ENCODE data around the gene HSF2. TPM values are rescaled to one million over a fixed set of nuclear protein-coding genes. Genes with fewer than 3 reads are reported as not detected.
A peak's percentile ranks its signal among the peaks of the same experiment; 100 is the strongest.

The HSF2 gene
- total and polyA plus RNA-seq, 7 donors, result 3.5 to 37.1 (median 22.4) TPM

DNA sequence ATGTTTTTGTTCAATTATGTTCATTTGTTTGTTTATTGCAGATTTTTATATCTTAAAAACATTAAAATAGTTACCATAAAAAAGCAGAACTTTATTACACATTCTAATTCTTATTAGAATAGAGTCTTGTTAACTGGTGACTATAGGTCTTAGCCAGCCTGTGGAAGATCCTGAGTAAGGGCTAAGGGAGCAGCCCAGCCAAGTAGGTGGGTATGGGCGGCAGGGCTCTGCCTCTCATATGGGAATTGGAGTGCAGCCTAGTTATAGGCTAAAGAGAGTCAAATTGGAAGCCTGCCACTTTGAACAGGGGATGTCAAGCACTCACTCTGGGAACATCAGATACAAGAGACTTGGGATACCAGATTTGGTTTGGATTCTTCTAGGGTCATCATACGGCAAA lies 10.5 kb upstream of the HSF2 start:
- DNase-seq, result no peak
- intact Hi-C loops (cut with DNase I), result no loop called here
- Histone ChIP-seq H3K4me3 (no peak overlapping the region), H3K27me3 (no peaks in the 10 kb centered on the region), H3K4me1 (peaks cover 0 to 29% (median 9%) of the 10 kb centered on the region in 4 donors), H3K27ac (peak overlapping the region in 1 of 4 donors; percentile 34), H3K9me3 (no peaks in the 10 kb centered on the region), H3K36me3 (no peaks in the 10 kb centered on the region)
- TF ChIP-seq EP300 (IDR thresholded peaks at IDR 0.05) (no peak), CTCF (IDR thresholded peaks at IDR 0.05) (no peak), POLR2AphosphoS5 (IDR thresholded peaks at IDR 0.05) (no peak), POLR2A (IDR thresholded peaks at IDR 0.05) (no peak)
- 95% methylated on average over 2 of the region's 2 CpGs for WGBS, 2 donors

DNA sequence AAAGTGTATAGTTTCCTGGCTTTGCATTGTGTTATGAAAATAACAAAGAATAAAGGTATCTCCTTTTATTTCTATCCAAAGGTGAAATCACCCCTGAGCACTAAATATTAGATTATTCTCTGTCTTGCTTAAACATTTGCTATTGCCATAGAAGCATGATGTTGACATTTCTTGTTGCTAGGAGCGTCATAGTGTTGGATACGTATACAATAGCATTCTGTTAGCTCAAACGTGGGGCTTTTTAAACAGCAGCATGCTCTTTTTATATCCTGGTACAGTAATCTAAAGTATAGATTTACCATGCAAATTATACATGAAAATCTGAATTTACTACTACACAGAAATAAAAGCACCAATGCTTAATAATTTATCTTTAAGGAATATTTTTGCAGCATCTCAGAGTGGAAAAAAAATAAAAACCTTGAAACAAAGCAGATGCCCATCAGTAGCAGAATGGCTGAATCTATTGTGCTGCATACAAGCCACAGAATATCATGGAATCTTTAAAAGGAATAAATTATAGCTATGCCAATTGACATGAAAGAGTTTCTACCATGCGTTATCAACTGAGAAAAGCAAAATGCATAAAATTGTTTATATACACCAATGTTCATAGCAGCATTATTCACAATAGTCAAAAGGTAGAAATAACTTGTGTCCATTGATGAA lies 9.6 kb upstream of the HSF2 start:
- intact Hi-C loops (cut with DNase I), result no loop called here
- Histone ChIP-seq H3K9me3 (no peaks in the 10 kb centered on the region), H3K4me3 (no peak overlapping the region), H3K36me3 (no peaks in the 10 kb centered on the region), H3K27ac (peak overlapping the region in 2 of 4 donors; percentile 34 to 51), H3K27me3 (no peaks in the 10 kb centered on the region), H3K4me1 (peaks cover 0 to 29% (median 9%) of the 10 kb centered on the region in 4 donors)
- DNase-seq, result no peak
- TF ChIP-seq CTCF (IDR thresholded peaks at IDR 0.05) (no peak), EP300 (IDR thresholded peaks at IDR 0.05) (no peak), POLR2A (IDR thresholded peaks at IDR 0.05) (no peak), POLR2AphosphoS5 (IDR thresholded peaks at IDR 0.05) (no peak)
- 26 to 48% methylated on average over 4 of the region's 4 CpGs for WGBS, 2 donors

- Histone ChIP-seq H3K27ac (no peak overlapping the region), H3K9me3 (no peaks in the 10 kb centered on the region), H3K4me3 (no peak overlapping the region), H3K36me3 (no peaks in the 10 kb centered on the region), H3K4me1 (peaks cover 0 to 29% (median 9%) of the 10 kb centered on the region in 4 donors), H3K27me3 (no peaks in the 10 kb centered on the region)
- intact Hi-C loops (cut with DNase I), result no loop called here
- DNase-seq, result no peak
- WGBS, 2 donors, result 88 to 89% methylated on average over 6 of the region's 6 CpGs
- TF ChIP-seq EP300 (IDR thresholded peaks at IDR 0.05) (no peak), POLR2A (IDR thresholded peaks at IDR 0.05) (no peak), POLR2AphosphoS5 (IDR thresholded peaks at IDR 0.05) (no peak), CTCF (IDR thresholded peaks at IDR 0.05) (no peak)
Measured at GRCh38 chr6:122392564-122393350, 6.7 kb upstream of the HSF2 start.

GRCh38 chr6:122393351-122393896 lies 6.0 kb upstream of the HSF2 start:
- Histone ChIP-seq H3K9me3 (no peaks in the 10 kb centered on the region), H3K27me3 (no peaks in the 10 kb centered on the region), H3K4me1 (peaks cover 0 to 28% (median 9%) of the 10 kb centered on the region in 4 donors), H3K4me3 (no peak overlapping the region), H3K27ac (no peak overlapping the region), H3K36me3 (no peaks in the 10 kb centered on the region)
- intact Hi-C loops (cut with DNase I), result no loop called here
- WGBS, 2 donors, result 72 to 77% methylated on average over 8 of the region's 8 CpGs
- TF ChIP-seq POLR2AphosphoS5 (IDR thresholded peaks at IDR 0.05) (no peak), EP300 (IDR thresholded peaks at IDR 0.05) (no peak), POLR2A (IDR thresholded peaks at IDR 0.05) (no peak), CTCF (IDR thresholded peaks at IDR 0.05) (no peak)
- no peak for DNase-seq
